Activated naive CD8-positive, alpha-beta T cell treated with anti-CD3 and anti-CD28 coated beads, Interleukin-2, amount 10 ng/mL, durations not matched to agents 7 days and 5 days (primary cell): ENCODE results near the gene SMARCAL1. TPM values are rescaled to one million over a fixed set of nuclear protein-coding genes. Genes with fewer than 3 reads are reported as not detected.

Experiments
- ATAC-seq: fragments of 150-1000 bp; cut with Tn5 transposase; one replicate; pipeline ENCODE4 v1.10.0; 2021; ENCODE audit warnings: low read depth, moderate library complexity
- POLR2A ChIA-PET: fragments of 350-600 bp; sonication (Branson Sonifier 250); formaldehyde crosslinking; loops from one replicate; lab custom pipeline; 2021; ENCODE audit warnings: antibody characterized with exemption; lab: Charles Lee
- DNase-seq: peaks from one replicate; pipeline ENCODE4 v3.0.0; 2021
- H3K27ac Mint-ChIP-seq: one replicate; pipeline ENCODE4 v1.8.0; 2022; ENCODE audit warnings: mild to moderate bottlenecking, mixed read lengths
- H3K27me3 Mint-ChIP-seq: one replicate; pipeline ENCODE4 v1.8.0; 2022; ENCODE audit warnings: mild to moderate bottlenecking, moderate library complexity, mixed read lengths
- H3K36me3 Mint-ChIP-seq: one replicate; pipeline ENCODE4 v1.8.0; 2021; ENCODE audit warnings: mild to moderate bottlenecking, mixed read lengths
- H3K4me1 Mint-ChIP-seq: one replicate; pipeline ENCODE4 v1.8.0; 2021; ENCODE audit warnings: mixed read lengths
- H3K4me3 Mint-ChIP-seq: one replicate; pipeline ENCODE4 v1.8.0; 2022; ENCODE audit warnings: mild to moderate bottlenecking, moderate library complexity, mixed read lengths
- H3K9me3 Mint-ChIP-seq: one replicate; pipeline ENCODE4 v1.8.0; 2021; ENCODE audit warnings: mixed read lengths
- total RNA-seq, 2 experiments: library from RNA; stranded (reverse); gene quantifications; one replicate each; pipeline ENCODE4 v1.2.3, GENCODE V29; 2021

The SMARCAL1 gene
- total RNA-seq, 2 experiments from 2014 or later = 24.5 to 25.7 TPM

GRCh38 chr2:216406826-216407225, 5.5 kb upstream of the SMARCAL1 start:
- POLR2A ChIA-PET = no interaction called here
- DNase-seq (no peak), ATAC-seq (no peak)
- peaks cover 13% of the 10 kb centered on the region for H3K27me3 Mint-ChIP-seq
- H3K4me3 Mint-ChIP-seq = no peak overlapping the region
- no peak overlapping the region for H3K27ac Mint-ChIP-seq
- peaks cover 3% of the 10 kb centered on the region for H3K4me1 Mint-ChIP-seq
- H3K9me3 Mint-ChIP-seq = no peaks in the 10 kb centered on the region
- no peaks in the 10 kb centered on the region for H3K36me3 Mint-ChIP-seq

GRCh38 chr2:216408426-216409290, 3.6 kb upstream of the SMARCAL1 start:
- Mint-ChIP-seq H3K4me3 (no peak overlapping the region), H3K27ac (no peak overlapping the region), H3K4me1 (peaks cover 17% of the 10 kb centered on the region), H3K36me3 (peaks cover 8% of the 10 kb centered on the region), H3K9me3 (no peaks in the 10 kb centered on the region), H3K27me3 (peaks cover 13% of the 10 kb centered on the region)
- ATAC-seq (no peak), DNase-seq (no peak)
- POLR2A ChIA-PET = no interaction called here

- Mint-ChIP-seq H3K4me1 (peaks cover 18% of the 10 kb centered on the region), H3K36me3 (peaks cover 17% of the 10 kb centered on the region), H3K27me3 (peaks cover 11% of the 10 kb centered on the region), H3K27ac (no peak overlapping the region), H3K4me3 (no peak overlapping the region), H3K9me3 (no peaks in the 10 kb centered on the region)
- DNase-seq (no peak), ATAC-seq (no peak)
- POLR2A ChIA-PET = interaction anchor here (1.1 kb wide), 1 partner anchor 88 kb away, joined by 3 read pairs; the partner anchor contains the start of gene RPL37A
Measured at GRCh38 chr2:216410550-216410949, 1.7 kb upstream of the SMARCAL1 start.

- POLR2A ChIA-PET = interaction anchor here (0.6 kb wide), 1 partner anchor 118 kb away, joined by 3 read pairs; no protein-coding TSS in a partner anchor
- H3K27me3 Mint-ChIP-seq = no peaks in the 10 kb centered on the region
- no peaks in the 10 kb centered on the region for H3K9me3 Mint-ChIP-seq
- H3K4me1 Mint-ChIP-seq = peaks cover 24% of the 10 kb centered on the region
- ATAC-seq (no peak), DNase-seq (no peak)
- peak overlapping the region; percentile 96 for H3K4me3 Mint-ChIP-seq
- peaks cover 32% of the 10 kb centered on the region for H3K36me3 Mint-ChIP-seq
- H3K27ac Mint-ChIP-seq = no peak overlapping the region
Measured at GRCh38 chr2:216413882-216414281, 1.6 kb downstream of the SMARCAL1 start.

GRCh38 chr2:216414772-216415319, 2.6 kb downstream of the SMARCAL1 start:
- DNase-seq (no peak), ATAC-seq (no peak)
- POLR2A ChIA-PET = interaction anchor here (1.6 kb wide), 1 partner anchor 84 kb away, joined by 5 read pairs; the partner anchor contains the start of gene RPL37A
- peaks cover 24% of the 10 kb centered on the region for H3K4me1 Mint-ChIP-seq
- H3K27me3 Mint-ChIP-seq = no peaks in the 10 kb centered on the region
- H3K36me3 Mint-ChIP-seq = peaks cover 36% of the 10 kb centered on the region
- no peaks in the 10 kb centered on the region for H3K9me3 Mint-ChIP-seq
- no peak overlapping the region for H3K27ac Mint-ChIP-seq
- no peak overlapping the region for H3K4me3 Mint-ChIP-seq

- H3K9me3 Mint-ChIP-seq = no peaks in the 10 kb centered on the region
- H3K4me3 Mint-ChIP-seq = no peak overlapping the region
- no peak overlapping the region for H3K27ac Mint-ChIP-seq
- no peak for ATAC-seq
- H3K36me3 Mint-ChIP-seq = peaks cover 40% of the 10 kb centered on the region
- no peaks in the 10 kb centered on the region for H3K27me3 Mint-ChIP-seq
- POLR2A ChIA-PET = interaction anchor here (1.6 kb wide), 1 partner anchor 83 kb away, joined by 5 read pairs; the partner anchor contains the start of gene RPL37A
- H3K4me1 Mint-ChIP-seq = peaks cover 24% of the 10 kb centered on the region
- DNase-seq = no peak
Measured at GRCh38 chr2:216415541-216415940, 3.3 kb downstream of the SMARCAL1 start.

- POLR2A ChIA-PET = interaction anchor here (1.6 kb wide), 1 partner anchor 82 kb away, joined by 5 read pairs; the partner anchor contains the start of gene RPL37A
- Mint-ChIP-seq H3K4me1 (peaks cover 21% of the 10 kb centered on the region), H3K36me3 (peaks cover 45% of the 10 kb centered on the region), H3K9me3 (no peaks in the 10 kb centered on the region), H3K4me3 (no peak overlapping the region), H3K27ac (no peak overlapping the region), H3K27me3 (no peaks in the 10 kb centered on the region)
- ATAC-seq (no peak), DNase-seq (no peak)
Measured at GRCh38 chr2:216416571-216417307, 4.5 kb downstream of the SMARCAL1 start.

GRCh38 chr2:216418981-216419380, 6.7 kb downstream of the SMARCAL1 start:
- Mint-ChIP-seq H3K36me3 (peaks cover 51% of the 10 kb centered on the region), H3K4me1 (peaks cover 8% of the 10 kb centered on the region), H3K9me3 (no peaks in the 10 kb centered on the region), H3K4me3 (no peak overlapping the region), H3K27ac (no peak overlapping the region), H3K27me3 (no peaks in the 10 kb centered on the region)
- POLR2A ChIA-PET = no interaction called here
- ATAC-seq (no peak), DNase-seq (no peak)

GRCh38 chr2:216420367-216421101, 8.2 kb downstream of the SMARCAL1 start:
- peaks cover 8% of the 10 kb centered on the region for H3K4me1 Mint-ChIP-seq
- ATAC-seq (no peak), DNase-seq (no peak)
- H3K27ac Mint-ChIP-seq = no peak overlapping the region
- peaks cover 2% of the 10 kb centered on the region for H3K9me3 Mint-ChIP-seq
- POLR2A ChIA-PET = no interaction called here
- peaks cover 60% of the 10 kb centered on the region for H3K36me3 Mint-ChIP-seq
- no peaks in the 10 kb centered on the region for H3K27me3 Mint-ChIP-seq
- no peak overlapping the region for H3K4me3 Mint-ChIP-seq

GRCh38 chr2:216423071-216423470, 10.8 kb downstream of the SMARCAL1 start:
- Mint-ChIP-seq H3K9me3 (peaks cover 3% of the 10 kb centered on the region), H3K27ac (no peak overlapping the region), H3K27me3 (no peaks in the 10 kb centered on the region), H3K4me3 (no peak overlapping the region), H3K36me3 (peaks cover 61% of the 10 kb centered on the region), H3K4me1 (peaks cover 2% of the 10 kb centered on the region)
- POLR2A ChIA-PET = no interaction called here
- no peak for ATAC-seq
- no peak for DNase-seq

GRCh38 chr2:216424274-216424673, 12.0 kb downstream of the SMARCAL1 start:
- H3K4me1 Mint-ChIP-seq = peaks cover 5% of the 10 kb centered on the region
- H3K27ac Mint-ChIP-seq = no peak overlapping the region
- peaks cover 61% of the 10 kb centered on the region for H3K36me3 Mint-ChIP-seq
- DNase-seq (no peak), ATAC-seq (no peak)
- H3K4me3 Mint-ChIP-seq = no peak overlapping the region
- POLR2A ChIA-PET = interaction anchor here (0.6 kb wide), 1 partner anchor 7 kb away, joined by 3 read pairs; no protein-coding TSS in a partner anchor
- H3K9me3 Mint-ChIP-seq = peaks cover 3% of the 10 kb centered on the region
- no peaks in the 10 kb centered on the region for H3K27me3 Mint-ChIP-seq

- no peaks in the 10 kb centered on the region for H3K27me3 Mint-ChIP-seq
- no peak overlapping the region for H3K4me3 Mint-ChIP-seq
- POLR2A ChIA-PET = no interaction called here
- peaks cover 8% of the 10 kb centered on the region for H3K4me1 Mint-ChIP-seq
- H3K36me3 Mint-ChIP-seq = peaks cover 65% of the 10 kb centered on the region
- H3K27ac Mint-ChIP-seq = no peak overlapping the region
- DNase-seq = no peak
- peaks cover 3% of the 10 kb centered on the region for H3K9me3 Mint-ChIP-seq
- no peak for ATAC-seq
Measured at GRCh38 chr2:216425008-216425787, 12.9 kb downstream of the SMARCAL1 start.
